ENCODE data around the gene CRACR2B.

DNA sequence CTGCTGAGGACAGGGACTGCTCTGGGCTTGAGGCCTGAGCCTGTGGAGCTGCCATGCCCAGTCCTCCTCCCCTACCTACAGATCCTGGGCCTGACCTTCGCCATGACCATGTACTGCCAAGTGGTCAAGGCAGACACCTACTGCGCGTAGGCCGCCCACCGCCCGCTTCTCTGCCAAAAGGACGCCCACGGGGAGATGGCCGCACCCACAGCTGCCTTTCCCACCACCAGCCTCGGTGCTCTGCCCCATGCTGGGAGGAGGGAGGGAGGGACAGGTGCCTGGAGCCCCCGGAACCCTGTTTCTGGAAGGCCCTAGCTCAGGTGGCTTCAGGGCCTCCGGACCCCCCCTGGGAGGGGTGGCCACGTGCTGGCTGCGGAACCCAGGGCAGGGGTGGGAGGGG, 38.8 kb downstream of the CRACR2B start:
- TF ChIP-seq, protein P1, sequence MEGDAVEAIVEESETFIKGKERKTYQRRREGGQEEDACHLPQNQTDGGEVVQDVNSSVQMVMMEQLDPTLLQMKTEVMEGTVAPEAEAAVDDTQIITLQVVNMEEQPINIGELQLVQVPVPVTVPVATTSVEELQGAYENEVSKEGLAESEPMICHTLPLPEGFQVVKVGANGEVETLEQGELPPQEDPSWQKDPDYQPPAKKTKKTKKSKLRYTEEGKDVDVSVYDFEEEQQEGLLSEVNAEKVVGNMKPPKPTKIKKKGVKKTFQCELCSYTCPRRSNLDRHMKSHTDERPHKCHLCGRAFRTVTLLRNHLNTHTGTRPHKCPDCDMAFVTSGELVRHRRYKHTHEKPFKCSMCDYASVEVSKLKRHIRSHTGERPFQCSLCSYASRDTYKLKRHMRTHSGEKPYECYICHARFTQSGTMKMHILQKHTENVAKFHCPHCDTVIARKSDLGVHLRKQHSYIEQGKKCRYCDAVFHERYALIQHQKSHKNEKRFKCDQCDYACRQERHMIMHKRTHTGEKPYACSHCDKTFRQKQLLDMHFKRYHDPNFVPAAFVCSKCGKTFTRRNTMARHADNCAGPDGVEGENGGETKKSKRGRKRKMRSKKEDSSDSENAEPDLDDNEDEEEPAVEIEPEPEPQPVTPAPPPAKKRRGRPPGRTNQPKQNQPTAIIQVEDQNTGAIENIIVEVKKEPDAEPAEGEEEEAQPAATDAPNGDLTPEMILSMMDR (IDR thresholded peaks at IDR 0.05; ENCODE audit: low read depth, low read length, poor library complexity, severe bottlenecking) = no peak
- no peak for TF ChIP-seq EZH2phosphoT487 (IDR thresholded peaks at IDR 0.05; ENCODE audit: borderline replicate concordance, low read length)

Data from DOHH2 (cell line).